ENCODE results near the gene ATP5MG.

DNA sequence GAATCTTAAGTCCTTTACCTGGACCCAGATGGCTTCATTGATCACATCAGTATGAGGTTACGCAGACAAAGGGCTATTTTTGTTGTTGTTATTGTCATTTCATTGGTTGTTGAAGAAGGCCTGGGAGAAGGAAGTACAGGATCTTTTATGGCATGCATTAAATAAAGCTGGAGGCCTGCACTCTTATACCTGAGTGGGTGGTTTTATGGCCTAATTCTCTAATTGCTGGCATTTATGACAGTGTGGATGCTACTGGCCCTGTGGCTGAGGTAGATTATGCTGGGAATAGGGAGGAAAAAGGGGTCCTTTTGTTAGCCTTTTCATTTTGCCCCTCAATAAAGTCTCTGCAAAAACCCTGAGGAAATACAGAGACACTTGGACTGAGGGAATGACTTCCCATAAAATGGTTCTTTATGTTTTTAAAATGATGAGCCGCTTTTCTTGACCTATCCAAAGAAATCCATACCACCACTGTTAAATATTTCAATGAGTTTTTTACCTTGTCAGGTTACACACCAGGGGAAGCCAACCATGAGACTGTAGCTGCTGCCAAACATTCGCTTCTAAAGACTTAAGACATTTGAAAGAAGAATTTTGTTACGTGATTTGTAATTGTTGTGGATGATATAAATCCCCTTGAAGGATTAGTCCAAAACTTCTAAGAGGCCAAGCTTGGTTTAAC lies 41.6 kb downstream of the ATP5MG start:
- no peak for TF ChIP-seq CTCF (tag by site-specific recombination; IDR thresholded peaks at IDR 0.05)
- TF ChIP-seq, protein P1, sequence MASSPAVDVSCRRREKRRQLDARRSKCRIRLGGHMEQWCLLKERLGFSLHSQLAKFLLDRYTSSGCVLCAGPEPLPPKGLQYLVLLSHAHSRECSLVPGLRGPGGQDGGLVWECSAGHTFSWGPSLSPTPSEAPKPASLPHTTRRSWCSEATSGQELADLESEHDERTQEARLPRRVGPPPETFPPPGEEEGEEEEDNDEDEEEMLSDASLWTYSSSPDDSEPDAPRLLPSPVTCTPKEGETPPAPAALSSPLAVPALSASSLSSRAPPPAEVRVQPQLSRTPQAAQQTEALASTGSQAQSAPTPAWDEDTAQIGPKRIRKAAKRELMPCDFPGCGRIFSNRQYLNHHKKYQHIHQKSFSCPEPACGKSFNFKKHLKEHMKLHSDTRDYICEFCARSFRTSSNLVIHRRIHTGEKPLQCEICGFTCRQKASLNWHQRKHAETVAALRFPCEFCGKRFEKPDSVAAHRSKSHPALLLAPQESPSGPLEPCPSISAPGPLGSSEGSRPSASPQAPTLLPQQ (tag by site-specific recombination; IDR thresholded peaks at IDR 0.05), result no peak
- TF ChIP-seq ZNF514 (tag by site-specific recombination; IDR thresholded peaks at IDR 0.05), result no peak
- TF ChIP-seq ZNF513 (tag by site-specific recombination; IDR thresholded peaks at IDR 0.05), result no peak
- no peak for TF ChIP-seq ZNF221 (tag by site-specific recombination; IDR thresholded peaks at IDR 0.05; ENCODE audit: borderline replicate concordance)
- no peak for TF ChIP-seq ZNF274 (IDR thresholded peaks at IDR 0.05; ENCODE audit: low read length)
- TF ChIP-seq ZNF274 (tag by site-specific recombination; IDR thresholded peaks at IDR 0.05; ENCODE audit: borderline replicate concordance), result no peak
